Astrocyte (in vitro differentiated cells and primary cell): ENCODE results near the gene FFAR3.

Experiments
- EZH2 ChIP-seq: IDR thresholded peaks from 2 replicates; pipeline ENCODE4 v1.6.1; 2012; ENCODE audit warnings: mild to moderate bottlenecking, low read length, inconsistent platforms; ENCODE audit not compliant: insufficient read depth
- TF ChIP-seq, protein P1 (sequence below): IDR thresholded peaks from 2 replicates; pipeline ENCODE4 v1.5.1; 2011; ENCODE audit warnings: low read depth, mild to moderate bottlenecking, inconsistent platforms, low read length, moderate library complexity; ENCODE audit not compliant: insufficient read depth

DNA sequence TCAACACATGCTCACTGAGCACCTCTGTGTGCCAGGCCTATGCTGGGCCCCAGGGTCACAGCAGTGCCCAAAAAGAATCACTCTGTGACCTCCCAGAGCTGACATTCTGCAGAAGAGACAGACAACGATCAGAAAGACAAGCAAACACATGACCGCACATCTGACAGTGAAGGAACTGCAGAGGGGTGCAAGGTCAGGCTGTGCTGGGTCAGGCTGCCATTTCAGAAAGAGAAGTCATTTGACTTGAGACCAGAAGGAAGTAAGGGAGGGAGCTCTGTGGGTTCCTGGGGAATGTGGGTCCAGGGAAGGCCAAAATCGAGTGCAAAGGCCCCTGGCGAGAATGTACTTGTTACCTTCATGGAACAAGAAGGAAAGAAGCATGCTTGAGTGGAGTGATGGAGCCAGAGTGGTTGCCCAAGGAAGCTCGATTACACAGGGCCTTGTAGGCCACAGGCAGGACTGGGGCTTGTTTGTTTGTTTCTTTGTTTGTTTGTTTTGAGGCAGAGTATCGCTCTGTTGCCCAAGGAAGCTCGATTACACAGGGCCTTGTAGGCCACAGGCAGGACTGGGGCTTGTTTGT lies 40.7 kb upstream of the FFAR3 start:
- TF ChIP-seq, protein P1, sequence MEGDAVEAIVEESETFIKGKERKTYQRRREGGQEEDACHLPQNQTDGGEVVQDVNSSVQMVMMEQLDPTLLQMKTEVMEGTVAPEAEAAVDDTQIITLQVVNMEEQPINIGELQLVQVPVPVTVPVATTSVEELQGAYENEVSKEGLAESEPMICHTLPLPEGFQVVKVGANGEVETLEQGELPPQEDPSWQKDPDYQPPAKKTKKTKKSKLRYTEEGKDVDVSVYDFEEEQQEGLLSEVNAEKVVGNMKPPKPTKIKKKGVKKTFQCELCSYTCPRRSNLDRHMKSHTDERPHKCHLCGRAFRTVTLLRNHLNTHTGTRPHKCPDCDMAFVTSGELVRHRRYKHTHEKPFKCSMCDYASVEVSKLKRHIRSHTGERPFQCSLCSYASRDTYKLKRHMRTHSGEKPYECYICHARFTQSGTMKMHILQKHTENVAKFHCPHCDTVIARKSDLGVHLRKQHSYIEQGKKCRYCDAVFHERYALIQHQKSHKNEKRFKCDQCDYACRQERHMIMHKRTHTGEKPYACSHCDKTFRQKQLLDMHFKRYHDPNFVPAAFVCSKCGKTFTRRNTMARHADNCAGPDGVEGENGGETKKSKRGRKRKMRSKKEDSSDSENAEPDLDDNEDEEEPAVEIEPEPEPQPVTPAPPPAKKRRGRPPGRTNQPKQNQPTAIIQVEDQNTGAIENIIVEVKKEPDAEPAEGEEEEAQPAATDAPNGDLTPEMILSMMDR: no peak
- TF ChIP-seq EZH2: no peak
